Activated CD4-positive, alpha-beta T cell treated with anti-CD3 and anti-CD28 coated beads for 24 hours (primary cell): ENCODE results near the gene MAGI1.

ENCODE experiments used
- DNase-seq, 2 donors: peaks; one replicate each; pipeline ENCODE4 v3.0.0-alpha.2; 2020; ENCODE audit warnings: low read depth in 2 of 2

The MAGI1 gene

DNA sequence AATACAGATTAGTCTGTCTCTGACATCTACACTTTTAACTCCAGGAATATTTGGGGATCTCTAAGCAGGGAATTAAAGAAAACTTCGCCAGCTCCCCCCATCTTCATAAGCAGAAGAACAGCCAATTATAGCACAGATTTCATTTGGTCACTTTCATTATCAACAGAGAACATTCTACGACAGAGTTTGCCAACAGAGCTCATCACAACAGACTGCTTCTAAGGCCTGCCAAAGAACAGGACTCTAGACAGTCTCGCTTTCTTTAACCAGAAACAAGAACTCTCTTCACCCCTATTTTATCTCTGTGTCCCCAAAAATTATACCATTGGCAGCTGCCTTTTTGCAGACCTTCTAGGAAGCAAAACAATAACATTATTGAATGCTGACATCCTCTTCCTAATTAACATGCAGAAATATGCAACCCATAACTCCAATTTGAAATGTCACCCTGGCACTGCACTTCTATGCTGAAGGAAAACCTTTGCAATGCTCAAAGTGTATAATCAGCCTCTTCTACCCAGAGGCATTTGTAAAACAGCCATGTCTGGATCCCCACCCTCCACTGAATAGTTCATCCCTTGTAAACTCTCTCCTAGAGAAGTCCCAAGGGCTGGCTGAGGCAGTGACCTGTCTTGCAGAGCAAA, 552.8 kb downstream of the MAGI1 start:
- no peak for DNase-seq

DNA sequence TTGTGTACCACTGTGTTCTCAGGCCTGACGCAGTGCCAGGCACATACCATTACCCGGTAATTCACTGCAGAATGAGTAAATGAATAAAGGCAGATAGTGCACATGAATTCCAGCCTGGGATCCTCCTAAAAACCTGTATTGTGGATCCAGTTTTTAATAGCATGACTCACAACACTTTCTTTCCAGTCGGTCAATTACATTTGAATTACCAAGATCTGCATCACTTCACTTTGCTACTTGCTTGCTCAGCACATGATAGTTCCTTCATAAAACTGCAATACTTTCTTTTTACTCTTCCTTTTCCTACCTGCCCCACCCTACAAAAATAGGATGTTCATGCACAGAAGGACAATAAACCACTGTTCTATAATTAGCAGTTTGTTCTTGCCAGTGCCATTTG, 553.8 kb downstream of the MAGI1 start:
- no peak for DNase-seq

DNA sequence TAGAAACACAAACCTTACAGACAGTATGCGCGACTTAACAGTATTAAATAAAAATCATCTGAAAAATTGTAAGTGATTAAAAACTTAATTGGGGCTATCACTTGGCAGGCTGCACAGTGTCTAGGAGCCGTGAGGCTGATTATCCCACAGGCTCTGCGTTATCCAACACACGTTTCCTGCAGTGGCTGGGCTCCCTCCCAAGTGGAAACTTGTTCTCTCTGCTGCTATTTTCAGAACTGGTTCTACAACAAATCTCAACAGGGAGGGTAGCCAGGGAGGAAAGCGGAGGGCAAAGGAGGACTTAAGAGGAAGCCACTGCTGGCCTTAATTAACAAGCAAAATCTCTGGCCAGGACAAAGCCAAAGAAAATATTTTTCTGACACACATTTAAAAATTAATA, 555.2 kb downstream of the MAGI1 start:
- no peak for DNase-seq

DNA sequence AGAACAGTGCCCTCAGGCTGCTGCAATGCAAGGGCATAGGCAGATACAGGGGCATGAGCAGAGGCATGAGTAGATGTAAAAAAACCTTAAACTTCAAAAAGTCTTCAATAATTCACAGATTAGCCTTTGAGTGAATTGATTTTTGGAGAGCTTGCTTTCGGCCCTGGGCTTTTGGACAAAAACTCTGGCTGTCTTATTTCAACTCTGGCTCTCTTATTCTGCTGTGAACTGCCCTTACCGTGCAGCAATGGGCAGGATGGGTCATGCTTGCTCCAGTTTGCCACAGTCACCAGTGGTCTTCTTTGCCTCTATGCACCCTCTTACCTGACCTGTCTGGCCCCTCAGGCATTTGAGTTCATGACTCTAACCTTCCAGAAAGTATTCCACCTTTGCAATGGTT, 555.7 kb downstream of the MAGI1 start:
- DNase-seq, result no peak

DNA sequence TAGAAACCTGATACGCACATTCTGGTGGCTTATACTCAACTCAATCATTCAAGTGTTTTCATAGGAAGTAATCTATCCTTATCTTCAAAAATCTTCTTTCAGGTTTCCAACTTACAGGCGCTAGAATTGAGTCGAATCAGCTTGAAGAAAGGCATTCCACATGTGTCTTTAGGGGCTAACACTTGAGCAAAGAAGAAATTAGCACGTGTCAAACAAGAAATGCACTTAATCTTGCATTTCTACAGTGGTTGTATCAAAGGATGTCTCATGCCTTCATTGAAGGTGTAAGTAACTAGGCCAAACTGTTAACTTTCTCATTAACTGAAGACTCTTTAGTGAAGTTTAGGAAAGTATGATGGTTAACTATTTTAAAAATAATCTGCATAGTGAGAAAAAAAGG, 557.6 kb downstream of the MAGI1 start:
- DNase-seq, result no peak

DNA sequence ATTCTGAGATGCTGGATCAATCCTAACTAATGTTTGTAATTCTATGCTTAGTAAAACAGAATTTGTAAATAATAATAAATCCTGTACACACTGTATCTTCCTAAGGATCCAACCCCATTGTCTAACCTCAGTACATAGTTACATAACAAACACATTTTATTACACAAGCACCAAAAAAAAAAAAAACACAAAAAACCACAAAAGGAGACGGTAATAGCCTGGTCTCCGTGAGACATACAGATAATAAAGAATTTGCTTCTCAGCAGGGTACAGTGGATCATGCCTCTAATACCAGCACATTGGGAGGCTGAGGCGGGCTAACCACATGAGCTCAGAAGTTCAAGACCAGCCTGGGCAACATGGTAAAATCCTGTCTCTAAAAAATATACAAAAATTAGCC, 558.7 kb downstream of the MAGI1 start:
- no peak for DNase-seq

DNA sequence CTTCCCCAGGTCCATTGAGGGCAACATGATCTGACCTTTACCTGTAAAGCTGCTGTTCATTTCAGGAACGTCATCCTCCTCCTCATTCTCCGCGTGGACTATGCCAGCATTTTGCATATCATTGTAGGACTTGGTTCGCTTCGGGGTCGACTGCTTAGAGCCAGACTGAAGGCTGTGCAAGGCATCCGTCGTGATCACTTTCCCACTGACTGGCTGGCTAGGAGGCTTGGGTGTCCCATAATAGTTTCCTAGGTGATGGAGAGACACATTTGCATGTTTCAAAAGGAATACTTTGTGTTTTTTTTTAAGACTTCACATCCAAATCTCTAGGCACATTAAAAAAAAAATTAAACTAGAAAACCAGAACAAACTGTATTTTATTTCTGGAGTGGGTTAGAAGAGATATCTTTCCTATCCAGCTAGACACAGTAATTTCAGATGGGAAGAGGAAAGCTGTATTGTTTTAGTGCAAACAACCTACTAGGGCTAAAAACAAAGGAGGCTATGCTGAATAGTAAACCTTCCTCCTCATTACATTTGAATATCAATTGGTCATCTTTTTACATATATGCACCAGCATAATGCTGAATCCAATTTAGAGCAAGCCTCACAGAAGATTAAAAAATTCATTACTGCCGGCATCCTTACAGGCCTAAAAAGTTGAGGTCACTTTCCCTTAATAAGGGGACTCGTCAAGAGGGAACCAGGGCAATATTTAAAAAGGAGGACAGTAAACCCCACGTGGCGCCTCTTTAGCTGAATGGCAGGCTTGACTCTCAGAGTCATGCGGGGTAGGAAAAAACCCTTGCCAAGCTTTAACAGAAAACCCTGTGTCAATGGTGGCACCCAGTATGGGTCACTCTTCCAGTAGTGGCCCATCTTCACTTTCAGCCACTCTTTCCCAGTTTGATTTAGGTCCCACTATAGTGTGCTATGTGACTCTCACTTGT, 559.9 kb downstream of the MAGI1 start:
- no peak for DNase-seq

DNA sequence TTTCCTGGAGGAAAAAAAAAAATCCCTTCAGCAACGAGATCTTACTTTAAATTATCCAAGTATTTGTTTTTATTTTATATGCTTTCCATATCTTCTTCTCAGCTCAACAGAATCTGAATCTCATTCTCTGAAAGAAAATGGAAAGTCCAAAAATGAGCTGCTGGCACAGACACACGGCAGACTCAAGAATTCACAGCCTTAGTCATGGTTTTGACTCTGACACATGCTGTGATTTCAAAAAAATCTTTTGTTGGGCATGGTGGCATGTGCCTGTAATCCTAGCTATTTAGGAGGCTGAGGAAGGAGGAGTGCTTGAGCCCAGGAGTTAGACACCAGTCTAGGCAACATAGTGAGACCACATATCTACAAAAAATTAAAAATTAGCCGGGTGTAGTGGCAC, 565.0 kb downstream of the MAGI1 start:
- no peak for DNase-seq

DNA sequence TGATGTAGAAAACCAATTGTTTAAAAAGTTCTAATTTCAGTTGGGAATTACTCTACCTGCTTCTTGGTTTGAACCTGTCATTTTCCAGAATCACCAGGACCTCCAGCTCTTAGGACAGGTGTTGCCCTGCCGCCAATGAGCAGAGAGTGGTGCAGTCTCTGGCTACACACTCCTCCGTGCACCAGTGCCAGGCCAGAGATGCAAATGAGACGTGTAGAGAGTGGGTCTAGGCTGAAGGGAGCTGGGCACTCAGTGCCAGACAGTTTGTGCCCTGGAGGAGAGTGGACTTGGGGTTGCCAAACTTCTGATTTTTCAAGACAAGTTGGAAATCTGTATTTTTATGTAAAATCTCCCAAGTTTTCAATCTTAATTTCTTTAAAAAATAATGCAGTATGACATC, 566.2 kb downstream of the MAGI1 start:
- no peak for DNase-seq

DNA sequence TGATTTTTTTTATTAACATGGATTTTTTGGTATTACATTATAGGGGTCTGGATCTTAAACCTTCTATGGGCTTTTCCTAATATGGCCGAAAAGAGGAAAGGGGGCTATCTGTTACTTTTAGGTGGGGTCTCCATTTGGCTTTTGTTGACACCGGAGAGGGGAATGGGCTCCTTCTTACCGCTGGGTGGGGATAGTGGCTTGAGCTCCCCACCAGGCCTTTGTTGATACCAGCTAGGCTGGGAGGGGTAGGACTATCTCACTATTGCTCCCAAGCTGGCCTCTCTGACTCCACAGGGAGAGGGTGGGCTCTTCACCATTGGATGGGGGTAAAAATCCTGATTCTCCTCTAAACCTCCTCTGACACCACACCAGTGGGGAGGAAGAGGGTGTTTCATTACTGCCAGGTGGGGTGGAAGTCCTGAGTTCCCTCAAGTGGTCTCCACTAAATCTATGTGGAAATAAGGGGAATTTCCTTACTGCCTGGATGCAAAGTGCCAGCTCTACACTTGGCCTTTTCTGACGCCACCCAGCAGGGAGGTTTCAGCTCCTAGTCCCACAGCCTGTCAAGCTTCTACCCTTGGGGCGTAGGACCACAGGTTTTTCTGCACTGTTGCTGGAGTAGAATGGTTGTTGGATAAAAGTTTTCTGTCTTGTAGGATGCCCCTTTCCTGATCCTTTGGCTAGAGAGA, 572.3 kb downstream of the MAGI1 start:
- no peak for DNase-seq

DNA sequence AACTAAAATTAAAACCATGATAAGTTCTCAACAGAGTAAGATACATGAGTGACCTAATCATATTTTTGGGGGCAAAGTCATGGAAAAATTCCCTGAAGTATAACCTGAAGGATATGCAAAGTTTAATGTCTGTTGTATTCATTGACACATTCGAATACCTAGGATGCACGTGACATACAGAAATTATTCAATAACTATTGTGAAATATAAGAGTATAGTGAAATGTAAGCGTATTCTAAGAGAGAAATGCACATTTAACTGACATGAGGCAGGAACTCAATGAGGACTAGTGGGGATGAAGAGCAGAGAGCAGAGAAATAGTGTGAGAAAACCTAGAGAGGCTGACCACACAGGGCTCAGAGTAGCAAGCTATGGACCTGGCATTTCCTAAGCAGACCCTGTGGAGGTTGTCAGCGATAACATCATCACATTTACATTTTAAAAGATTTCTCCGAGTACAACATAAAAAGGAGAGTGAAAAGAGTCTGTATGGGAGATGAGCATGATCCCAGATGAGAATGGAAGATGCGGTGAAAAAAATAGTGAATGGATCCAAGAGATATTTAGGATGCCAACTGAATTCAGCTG, 588.8 kb downstream of the MAGI1 start:
- no peak for DNase-seq

DNA sequence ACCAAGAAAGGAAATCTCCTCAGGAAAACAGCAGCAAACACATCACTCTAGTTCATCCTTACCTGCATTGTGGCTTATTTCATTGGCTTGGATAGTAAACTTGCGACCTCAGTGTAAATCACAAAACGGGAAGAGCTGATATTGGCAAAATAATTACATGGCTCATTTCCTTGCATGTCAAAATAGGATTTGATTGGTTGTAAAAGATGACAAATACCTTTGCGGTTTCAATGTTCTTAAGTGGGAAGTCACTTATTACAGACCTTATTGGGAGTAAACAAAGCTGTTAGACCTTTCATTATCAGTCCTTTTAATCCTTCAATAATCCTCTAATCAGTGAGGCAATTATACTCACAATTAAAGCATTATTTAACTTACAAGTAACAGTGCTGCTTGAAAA, 590.6 kb downstream of the MAGI1 start:
- no peak for DNase-seq

DNA sequence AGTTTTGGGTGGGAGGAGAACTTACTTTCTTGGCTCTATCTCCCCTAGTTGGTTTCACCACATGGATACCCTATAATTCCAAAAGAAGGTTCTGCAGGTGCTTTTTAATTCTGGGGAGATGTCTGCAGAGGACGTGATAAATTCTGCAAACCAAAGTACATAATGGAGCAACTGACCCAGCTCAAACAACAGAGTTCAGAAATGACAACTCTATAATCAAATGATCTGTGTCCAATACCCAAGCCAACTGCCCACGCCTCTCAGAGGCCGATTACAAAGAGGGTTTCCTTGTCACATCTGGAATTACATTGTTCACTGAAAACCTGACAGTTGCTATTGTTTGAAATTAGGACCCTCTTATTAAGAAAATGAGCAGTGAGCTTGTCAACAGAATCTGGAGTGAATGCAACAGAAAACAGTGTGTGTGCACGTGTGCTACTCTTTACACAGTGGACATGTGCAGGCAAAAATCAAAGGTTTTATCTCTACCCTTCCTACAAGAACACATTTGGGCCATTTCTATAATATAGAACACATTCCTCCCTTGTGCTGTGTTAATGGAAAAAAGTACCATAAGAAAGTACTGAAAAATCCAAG, 593.0 kb downstream of the MAGI1 start:
- DNase-seq, result no peak

DNA sequence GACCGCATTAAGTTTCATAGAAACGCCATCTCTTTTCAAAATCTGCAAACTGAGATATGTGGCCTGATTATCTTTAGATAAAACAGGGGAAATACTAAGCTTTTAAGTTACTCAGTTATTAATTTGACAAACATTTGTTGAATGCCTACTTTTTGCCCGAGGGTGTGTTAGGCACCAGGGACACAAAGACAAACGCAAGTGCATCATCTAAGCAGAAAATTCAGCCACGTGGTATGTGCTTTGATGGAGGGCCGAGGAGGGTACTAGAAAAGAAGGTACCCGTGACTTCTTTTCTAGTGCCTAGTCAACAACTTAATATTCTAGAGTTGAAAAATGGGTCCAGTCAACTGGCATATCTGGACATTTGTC, 594.3 kb downstream of the MAGI1 start:
- DNase-seq, result no peak

DNA sequence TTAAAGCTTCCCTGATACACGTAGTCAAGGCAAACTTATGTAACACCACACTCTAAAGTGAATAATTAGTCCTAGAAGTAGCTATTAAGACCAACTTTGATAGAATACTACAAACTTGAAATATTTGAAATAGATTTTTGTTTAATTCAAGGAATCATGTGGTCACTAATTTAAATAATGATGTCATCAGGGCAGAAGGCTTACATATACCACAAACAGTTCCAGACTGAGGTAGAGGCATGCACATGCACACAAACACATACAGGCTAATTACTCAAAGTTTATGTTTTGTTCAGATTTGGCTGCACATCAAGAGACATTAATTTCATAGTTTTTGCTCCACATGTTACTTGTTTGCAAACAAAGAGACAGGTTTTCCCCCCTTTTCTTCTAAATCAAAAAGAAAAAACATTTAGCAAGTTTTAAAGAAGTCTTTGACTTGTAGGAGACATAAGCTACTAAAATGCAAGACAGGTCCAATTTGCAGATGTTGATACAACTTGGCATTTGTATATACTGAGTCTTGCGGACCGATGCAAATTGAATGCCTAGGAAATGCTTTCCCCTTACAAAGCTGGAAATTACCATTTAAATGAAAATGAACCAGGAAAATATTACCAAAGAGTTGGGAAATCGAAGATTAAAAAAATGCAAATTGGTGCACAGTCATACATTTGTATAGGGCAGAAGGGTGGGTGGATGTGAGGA, 594.8 kb downstream of the MAGI1 start:
- no peak for DNase-seq

DNA sequence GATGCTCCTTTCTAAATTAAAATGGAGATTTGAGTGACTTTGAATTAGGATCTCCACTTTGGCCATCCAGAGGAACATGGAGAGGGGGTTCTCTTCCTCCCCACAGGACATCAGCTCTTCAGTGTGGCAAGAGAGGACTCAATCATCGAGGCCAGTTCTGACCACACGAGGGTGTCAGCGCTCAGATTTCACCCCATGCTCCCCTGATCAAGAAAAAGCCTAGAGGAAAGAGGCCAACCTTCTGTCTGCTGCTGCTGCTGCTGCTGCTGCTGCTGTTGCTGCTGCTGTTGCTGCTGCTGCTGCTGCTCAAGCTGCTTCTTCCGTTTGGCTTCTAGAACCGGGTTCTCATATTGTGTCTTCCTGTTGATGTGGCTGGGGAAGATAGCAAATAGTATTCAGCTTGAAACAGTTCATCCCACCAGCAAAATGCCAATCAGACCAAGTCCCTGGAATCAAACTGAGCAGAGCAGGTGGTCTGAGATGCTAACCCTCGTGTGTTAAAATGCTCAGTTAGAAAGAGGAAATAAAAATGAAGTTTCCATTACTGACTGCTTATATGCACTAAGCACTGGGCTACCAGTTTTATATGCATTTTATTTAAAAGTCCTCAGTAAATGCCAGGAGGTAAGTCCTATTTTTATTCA, 599.0 kb downstream of the MAGI1 start:
- DNase-seq, result no peak

DNA sequence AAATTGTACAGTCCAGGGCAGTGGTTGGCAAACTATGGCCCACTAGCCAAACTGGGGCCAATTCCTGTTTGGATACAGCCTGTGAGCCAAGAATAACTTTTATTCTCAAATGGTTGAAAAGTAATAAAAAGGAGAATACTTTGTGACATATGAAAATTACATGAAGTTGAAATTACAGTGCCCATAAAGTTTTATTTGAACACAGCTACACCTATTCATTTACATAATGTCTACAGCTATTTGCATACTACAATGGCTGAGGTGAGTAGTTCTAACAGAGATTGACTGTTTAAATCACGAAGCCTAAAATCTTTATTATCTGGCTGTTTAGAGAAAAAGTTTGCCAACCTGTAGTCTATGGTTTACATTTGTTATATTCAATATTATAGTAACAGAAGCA, 600.1 kb downstream of the MAGI1 start:
- no peak for DNase-seq

DNA sequence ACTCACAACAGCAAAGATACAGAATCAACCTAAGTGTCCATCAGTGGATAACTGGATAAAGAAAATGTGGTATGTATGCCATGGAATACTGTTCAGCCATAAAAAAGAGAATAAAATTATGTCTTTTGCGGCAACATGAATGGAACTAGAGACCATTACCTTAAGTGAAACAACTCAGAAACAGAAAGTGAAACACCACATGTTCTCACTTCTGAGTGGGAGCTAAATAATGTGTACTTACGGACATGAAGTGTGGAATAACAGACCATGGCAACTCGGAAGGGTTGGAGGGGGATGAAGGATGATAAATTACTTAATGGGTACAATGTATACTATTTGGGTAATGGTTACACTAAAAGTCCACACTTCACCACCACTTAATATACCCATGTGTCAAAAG, 600.6 kb downstream of the MAGI1 start:
- DNase-seq, result no peak

DNA sequence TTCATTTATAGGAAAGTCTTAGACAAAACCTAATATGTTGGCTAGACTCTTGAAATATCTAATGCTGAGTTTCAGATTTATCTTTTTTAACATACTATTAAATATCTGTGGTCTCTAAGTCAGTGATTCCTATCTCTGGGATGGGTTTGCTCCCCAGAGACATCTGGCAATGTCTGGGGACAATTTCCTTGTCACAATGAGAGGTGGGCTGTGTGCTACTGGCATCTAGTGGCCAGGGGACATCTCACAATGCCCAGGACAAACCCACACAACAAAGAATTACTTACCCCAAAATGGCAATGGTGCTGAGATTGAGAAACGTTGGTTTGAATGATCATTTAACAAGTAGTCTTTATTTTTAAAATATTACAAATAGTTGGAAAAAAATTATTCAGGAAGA, 602.1 kb downstream of the MAGI1 start:
- DNase-seq, result no peak

DNA sequence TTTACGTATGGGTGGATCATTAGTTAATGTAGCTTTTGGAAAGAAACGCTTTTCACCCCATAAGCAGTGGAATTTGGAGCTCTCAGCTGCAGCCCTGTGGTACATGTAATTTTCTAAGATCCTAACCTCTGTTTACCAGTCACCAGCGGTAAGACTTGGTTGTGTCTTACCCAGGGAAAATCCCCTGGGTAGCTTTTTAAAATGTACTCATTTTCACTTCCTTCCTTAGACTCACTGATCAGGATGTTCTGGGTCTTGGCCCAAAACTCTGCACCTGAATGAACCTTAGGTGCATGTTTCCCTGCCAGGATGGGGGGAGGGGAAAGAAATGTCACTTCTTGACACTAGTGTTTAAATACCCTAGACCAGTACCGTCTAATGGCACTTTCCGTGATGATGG, 605.2 kb downstream of the MAGI1 start:
- DNase-seq, result no peak
